H54 (cell line): ENCODE results near the gene TMC3.

Experiments used
- DNase-seq: peaks from one replicate; pipeline ENCODE4 v3.0.0; 2011; ENCODE audit warnings: low spot score, mixed read lengths; ENCODE audit not compliant: insufficient read length
- FAIRE-seq: peaks from 3 replicates; lab custom pipeline; 2011; peaks lifted over from hg19 to GRCh38; lab: Jason Lieb, UNC
- POLR2A ChIP-seq: IDR thresholded peaks from 2 replicates; pipeline ENCODE4 v1.6.1; 2011; ENCODE audit warnings: low read depth, mild to moderate bottlenecking, low read length

Gene TMC3

DNA sequence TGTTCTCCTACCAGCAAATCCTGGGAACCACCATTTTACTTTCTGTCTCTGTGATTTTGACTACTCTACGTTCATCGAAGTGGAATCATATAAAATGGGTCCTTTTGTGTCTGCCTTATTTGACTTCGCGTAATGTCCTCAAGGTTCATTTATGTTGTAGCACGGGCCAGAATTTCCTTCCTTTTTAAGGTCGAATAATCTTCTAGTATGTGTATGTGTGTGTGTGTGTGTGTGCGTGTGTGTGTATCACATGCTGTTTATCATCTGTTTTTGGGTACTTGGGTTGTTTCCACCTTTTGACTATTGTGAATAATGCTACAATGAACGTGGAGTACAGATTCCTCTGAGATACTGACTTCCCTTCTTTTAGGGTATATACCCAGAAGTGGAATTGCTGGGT lies 85.4 kb downstream of the TMC3 start:
- DNase-seq (no peak), FAIRE-seq (no peak)
- no peak for TF ChIP-seq POLR2A

DNA sequence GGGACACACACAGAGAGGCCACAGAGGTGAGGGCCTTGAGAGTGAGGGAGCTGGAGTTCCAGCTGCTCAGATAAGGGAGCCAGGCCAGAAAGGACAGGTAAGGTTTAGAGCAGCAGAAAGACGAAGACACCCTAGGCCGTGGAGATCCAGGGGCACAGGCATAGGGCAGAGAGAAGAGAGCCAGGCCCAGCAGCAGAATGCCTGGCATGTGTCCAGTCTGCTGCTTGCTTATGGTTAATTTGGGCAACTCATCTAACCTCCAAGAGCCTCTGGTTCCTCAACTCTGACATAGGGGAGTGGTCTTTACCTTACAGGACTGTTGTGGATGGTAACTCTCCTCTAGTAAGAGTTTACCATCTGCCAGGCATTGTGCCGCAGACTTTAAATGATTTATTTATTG lies 86.0 kb downstream of the TMC3 start:
- no peak for TF ChIP-seq POLR2A
- no peak for DNase-seq
- no peak for FAIRE-seq

DNA sequence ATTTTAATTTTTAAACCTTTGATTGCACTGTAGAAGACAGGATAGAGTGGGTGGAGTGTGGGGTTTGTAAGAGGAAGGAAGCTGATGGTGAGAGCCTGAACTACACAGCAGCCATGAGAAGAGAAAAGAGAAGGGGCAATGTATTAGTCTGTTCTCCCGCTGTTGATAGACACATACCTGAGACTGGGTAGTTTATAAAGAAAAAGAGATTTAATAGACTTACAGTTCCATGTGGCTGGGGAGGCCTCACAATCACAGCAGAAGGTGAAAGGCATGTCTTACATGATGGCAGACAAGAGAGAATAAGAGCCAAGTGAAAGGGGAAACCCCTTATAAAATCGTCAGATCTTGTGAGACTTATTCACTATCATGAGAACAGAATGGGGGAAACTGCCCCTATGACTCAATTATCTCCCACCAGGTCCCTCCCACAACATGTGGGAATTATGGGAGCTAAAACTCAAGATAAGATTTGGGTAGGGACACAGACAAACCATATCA lies 87.3 kb downstream of the TMC3 start:
- FAIRE-seq (no peak), DNase-seq (no peak)
- TF ChIP-seq POLR2A = no peak

DNA sequence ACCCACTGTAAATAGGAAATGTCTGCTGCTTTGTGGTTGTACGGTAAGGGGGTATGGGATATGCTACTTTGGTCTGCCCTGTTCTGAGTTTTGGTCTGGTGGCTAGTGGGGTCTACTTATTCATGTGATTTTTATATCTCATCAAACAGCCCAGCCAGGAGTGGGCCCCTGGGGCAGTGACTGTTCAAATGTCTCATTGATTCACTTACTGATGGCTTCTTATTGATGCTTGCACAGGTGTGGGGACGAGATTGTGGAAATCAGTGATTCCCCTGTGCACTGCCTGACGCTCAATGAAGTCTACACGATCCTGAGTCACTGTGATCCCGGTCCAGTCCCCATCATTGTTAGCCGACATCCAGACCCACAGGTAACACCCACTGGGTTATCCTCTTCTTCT lies 88.6 kb downstream of the TMC3 start:
- DNase-seq = no peak
- no peak for TF ChIP-seq POLR2A
- FAIRE-seq = no peak

DNA sequence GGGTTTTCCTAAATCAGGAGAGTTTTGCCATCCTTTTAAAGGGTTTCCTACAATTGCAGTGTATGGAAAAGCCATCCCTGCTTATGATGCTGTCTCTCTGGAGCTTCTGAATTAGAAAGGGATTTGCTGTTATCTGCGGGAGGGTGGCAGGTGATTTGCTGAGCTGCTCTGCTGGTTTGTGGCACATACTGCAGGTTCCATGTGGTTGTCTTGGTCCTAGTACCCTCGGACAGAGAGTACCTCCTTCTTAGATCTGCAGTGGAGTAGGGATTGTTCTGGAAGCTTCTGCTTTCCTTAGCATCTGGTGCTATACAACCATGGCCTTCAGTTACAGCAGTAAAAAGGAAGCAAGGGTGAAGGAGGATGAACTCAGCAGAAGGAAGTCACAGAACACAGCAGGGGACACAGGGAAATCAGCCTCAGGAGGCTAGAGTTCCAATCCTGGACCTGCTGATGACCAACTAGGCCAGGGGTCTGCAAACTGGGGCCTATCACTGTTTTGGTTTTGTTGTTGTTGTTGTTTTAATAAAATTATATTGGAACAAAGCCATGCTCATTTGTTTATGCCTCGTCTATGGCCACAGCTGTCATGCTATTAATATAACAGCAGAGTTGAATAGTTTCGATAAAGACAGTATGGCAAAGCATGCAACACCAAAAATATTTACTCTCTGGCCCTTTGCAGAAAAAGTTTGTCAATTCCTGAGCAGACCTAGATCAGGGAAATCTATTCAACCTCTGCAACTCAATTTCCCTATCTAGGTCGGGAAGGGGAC lies 89.6 kb downstream of the TMC3 start:
- no peak for TF ChIP-seq POLR2A
- FAIRE-seq (no peak), DNase-seq (no peak)

DNA sequence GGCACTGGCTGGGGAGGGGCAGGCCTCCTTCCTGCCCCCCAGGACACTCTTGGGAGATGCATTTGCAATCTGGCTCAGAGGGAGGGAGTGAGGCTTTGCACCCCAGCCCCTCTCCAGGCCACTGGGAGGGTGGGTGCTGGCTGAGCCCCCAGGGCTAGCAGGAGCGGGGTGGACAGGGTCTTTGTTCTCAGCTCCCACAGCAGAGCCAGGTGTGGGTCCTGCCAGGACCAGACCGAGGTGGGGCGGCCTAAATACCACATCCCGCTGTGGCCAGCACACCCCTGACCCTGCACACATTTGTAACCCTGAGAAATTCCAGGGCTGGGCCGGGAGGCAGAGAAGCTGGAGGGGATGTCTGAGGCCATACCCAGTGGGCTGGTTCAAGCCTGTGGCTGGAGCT lies 91.1 kb downstream of the TMC3 start:
- DNase-seq (no peak), FAIRE-seq (no peak)
- no peak for TF ChIP-seq POLR2A

DNA sequence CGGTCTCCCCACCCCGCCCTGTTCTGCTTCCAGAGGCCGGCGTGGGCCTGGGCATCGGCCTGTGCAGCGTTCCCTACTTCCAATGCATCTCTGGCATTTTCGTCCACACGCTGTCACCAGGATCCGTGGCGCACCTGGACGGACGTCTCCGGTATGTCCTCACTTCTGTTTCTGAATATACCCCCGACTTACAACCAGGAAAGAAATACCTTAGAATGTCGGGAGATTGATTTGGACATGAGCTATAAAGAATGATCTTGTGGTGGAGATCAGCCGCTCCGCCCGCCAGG lies 91.5 kb downstream of the TMC3 start:
- DNase-seq (no peak), FAIRE-seq (no peak)
- TF ChIP-seq POLR2A = no peak

DNA sequence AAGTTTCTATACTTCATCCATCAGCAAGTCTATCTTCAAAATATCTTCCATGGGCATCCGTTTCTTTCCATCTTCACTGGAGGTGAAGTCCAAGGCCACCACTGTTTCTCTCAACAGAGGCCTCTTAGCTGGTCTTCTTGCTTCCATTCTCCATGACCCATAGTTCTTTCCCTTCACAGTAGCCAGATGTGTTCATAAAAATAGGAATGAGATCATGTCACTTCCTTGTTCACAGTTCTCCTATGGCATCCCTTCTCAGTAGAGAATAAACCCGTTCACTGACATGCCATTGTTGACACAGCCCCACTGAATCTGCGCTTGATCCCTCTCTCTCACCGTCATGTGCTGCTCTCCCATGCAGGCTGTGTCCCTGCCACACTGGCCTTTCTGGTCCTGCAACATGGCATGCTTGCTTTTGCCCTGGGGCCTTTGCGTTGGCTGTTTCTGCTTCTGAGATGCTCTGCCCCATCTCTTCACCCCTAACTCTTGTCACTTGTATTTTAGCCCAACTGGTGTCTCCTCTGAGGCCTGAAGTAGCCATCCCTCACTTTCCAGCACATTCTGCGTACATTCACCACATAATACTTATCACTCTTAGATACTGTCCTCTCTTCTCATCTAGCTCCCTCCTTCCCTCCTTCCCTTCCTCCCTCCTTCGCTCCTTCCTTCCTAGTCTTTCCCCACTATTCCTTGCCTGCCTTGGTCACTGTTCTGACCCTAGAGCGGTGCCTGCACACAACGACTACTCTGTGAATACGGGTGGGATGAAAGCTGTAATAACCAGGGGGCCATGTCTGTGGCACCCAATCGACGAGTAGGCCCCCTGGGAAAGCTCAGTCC lies 92.0 kb downstream of the TMC3 start:
- no peak for DNase-seq
- FAIRE-seq = no peak
- no peak for TF ChIP-seq POLR2A

DNA sequence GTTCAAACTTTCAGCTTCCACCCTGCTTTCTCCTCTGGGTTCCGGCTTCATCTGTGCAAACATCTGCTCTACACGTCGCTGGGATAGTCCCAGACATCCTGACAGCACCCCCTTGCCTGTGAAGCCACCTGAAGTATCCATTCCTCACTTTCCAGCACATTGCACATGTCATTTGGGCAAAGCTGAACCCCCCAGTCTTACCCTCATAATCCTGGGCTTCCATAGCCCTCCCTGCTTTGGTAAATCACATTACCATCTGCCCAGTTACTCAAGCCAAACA lies 92.6 kb downstream of the TMC3 start:
- FAIRE-seq = no peak
- no peak for TF ChIP-seq POLR2A
- DNase-seq = no peak
